ENCODE results near the gene EBI3.

- TF ChIP-seq SUZ12 (IDR thresholded peaks at IDR 0.05; ENCODE audit: extremely low read depth, insufficient read depth, insufficient read length) (no peak), ZNF274 (IDR thresholded peaks at IDR 0.05; ENCODE audit: low read depth, low read length) (no peak)
Observed at GRCh38 chr19:4229179-4229931, at the start of gene EBI3.
